ENCODE measurements around the gene PRRX2.

PRRX2 gene

DNA sequence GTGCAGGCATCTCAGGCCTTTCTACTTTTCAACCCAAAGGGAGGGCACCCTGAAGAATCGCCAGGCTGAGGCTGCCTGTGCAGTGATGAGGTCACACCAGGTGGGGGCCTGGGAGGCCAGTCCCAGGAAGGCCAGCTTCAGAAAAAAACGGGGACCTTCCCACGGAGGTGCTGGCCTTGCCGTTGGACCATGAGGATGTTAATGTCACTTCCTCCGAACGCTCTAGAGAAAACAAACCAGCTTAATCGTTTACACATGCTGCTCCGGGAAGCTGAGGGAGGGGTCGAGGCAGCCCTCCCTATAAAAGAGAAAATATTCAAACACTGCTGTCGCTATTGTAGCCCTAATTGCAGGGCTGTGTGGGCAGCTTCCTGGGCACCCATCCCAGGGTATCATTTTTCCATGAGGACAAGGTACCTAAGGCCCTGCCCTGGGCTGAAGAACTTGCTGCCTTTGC, 60.4 kb downstream of the PRRX2 start:
- no peak overlapping the region for H3K4ac ChIP-seq (ENCODE audit: low read depth, low read length)
- no peak overlapping the region for H3K27ac ChIP-seq (ENCODE audit: low read depth, low read length)
- no peak overlapping the region for H3K4me2 ChIP-seq (ENCODE audit: low read length)
- H3K4me3 ChIP-seq (ENCODE audit: low read length) = no peak overlapping the region
- H3K4me1 ChIP-seq (ENCODE audit: control insufficient read depth, low read depth, low read length) = no peaks in the 10 kb centered on the region
- H3K9ac ChIP-seq (ENCODE audit: low read length) = no peak overlapping the region
- H3K18ac ChIP-seq (ENCODE audit: low read length) = no peak overlapping the region
- no peak overlapping the region for H2BK120ac ChIP-seq (ENCODE audit: low read depth, low read length)
- no peaks in the 10 kb centered on the region for H3K27me3 ChIP-seq (ENCODE audit: insufficient read depth, low read length, poor library complexity)
- H2BK15ac ChIP-seq (replicated peaks; ENCODE audit: low read depth) = no peak overlapping the region
- no peak overlapping the region for H3K23ac ChIP-seq (ENCODE audit: low read length)
- no peak overlapping the region for H4K8ac ChIP-seq (ENCODE audit: low read depth, low read length)
- H3K56ac ChIP-seq (ENCODE audit: low read length) = no peak overlapping the region
- no peak for DNase-seq
- H2AK5ac ChIP-seq (ENCODE audit: low read length) = no peak overlapping the region
- H4K5ac ChIP-seq (ENCODE audit: low read length) = no peak overlapping the region
- H3K79me1 ChIP-seq (ENCODE audit: low read length) = no peaks in the 10 kb centered on the region
- no peak overlapping the region for H2BK5ac ChIP-seq (ENCODE audit: low read length)
- WGBS (ENCODE audit: extremely low coverage, insufficient coverage, low lambda C conversion rate) = no CpG with 5 or more reads among the region's 10 CpGs
- no peaks in the 10 kb centered on the region for H3K36me3 ChIP-seq (ENCODE audit: control insufficient read depth, insufficient read depth, low read length)
- H3K79me2 ChIP-seq (ENCODE audit: control insufficient read depth, insufficient read depth, low read length) = no peaks in the 10 kb centered on the region

DNA sequence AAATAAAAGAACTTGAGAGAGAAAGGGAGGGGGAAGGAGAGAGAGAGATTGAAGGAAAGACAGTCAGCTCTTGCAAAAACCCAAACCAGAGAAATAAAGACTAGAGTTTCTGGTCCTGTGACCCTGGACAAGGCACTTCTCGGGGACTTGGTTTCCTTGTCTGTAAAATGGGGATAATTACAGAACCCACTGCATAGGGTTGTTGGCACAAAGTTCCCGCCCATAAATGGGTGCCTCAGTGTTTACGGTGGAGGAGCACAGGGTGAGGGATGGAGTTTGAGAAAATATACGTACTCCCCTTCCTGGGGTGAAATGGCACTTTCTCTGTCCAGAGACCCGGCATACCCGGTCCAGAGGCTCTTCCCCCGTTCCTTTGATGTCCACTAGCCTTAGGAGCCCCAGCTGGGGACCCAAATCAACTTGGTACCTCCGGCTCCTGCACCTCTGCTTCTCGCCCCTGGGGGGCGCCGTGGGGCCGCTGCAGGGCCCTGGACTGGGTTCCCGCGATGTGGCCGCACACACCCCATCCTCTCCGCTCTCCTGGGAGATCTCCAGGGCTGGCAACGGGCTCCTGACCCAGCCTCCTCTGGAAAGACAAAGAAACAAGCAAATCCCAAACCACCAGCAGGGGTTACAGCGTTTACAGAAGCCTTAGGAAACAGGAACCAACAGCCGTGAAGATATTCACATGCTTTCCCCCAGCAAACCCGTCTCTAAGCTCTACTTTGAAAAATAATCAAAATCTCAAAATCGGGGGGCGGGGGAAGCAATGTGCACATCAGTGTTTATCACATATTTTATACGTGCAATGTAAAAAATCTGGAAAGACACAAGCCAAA, 61.1 kb downstream of the PRRX2 start:
- Histone ChIP-seq H4K8ac (ENCODE audit: low read depth, low read length) (no peak overlapping the region), H3K79me1 (ENCODE audit: low read length) (no peaks in the 10 kb centered on the region), H2BK5ac (ENCODE audit: low read length) (no peak overlapping the region), H3K4me3 (ENCODE audit: low read length) (no peak overlapping the region), H3K4me2 (ENCODE audit: low read length) (no peak overlapping the region), H3K79me2 (ENCODE audit: control insufficient read depth, insufficient read depth, low read length) (no peaks in the 10 kb centered on the region), H2BK120ac (ENCODE audit: low read depth, low read length) (no peak overlapping the region), H2AK5ac (ENCODE audit: low read length) (no peak overlapping the region), H2BK15ac (replicated peaks; ENCODE audit: low read depth) (no peak overlapping the region), H3K27me3 (ENCODE audit: insufficient read depth, low read length, poor library complexity) (no peaks in the 10 kb centered on the region), H3K23ac (ENCODE audit: low read length) (no peak overlapping the region), H3K9ac (ENCODE audit: low read length) (no peak overlapping the region), H3K36me3 (ENCODE audit: control insufficient read depth, insufficient read depth, low read length) (no peaks in the 10 kb centered on the region), H3K56ac (ENCODE audit: low read length) (no peak overlapping the region), H3K27ac (ENCODE audit: low read depth, low read length) (no peak overlapping the region), H3K4ac (ENCODE audit: low read depth, low read length) (no peak overlapping the region), H3K4me1 (ENCODE audit: control insufficient read depth, low read depth, low read length) (no peaks in the 10 kb centered on the region), H3K18ac (ENCODE audit: low read length) (no peak overlapping the region), H4K5ac (ENCODE audit: low read length) (no peak overlapping the region)
- no CpG with 5 or more reads among the region's 23 CpGs for WGBS (ENCODE audit: extremely low coverage, insufficient coverage, low lambda C conversion rate)
- DNase-seq = peak; percentile 97

DNA sequence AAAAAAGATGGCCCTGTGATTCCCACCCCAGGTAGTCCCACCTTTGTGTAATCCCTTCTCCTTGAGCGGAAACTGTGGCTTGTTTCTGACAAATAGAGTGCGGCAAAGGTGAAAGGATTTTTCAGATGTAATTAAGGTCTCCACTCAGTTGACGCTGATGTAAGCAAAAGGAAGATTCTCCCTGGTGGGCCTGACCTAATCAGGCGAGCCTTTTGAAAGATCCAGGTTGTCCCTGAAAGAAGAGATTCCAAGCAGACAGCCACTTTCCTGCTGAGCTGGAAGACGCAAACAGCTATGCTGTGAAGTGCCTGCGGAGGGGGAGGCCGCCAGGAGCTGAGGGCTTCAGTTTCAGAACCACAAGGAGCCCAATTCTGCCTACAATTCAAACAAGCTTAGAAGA, 63.3 kb downstream of the PRRX2 start:
- H3K23ac ChIP-seq (ENCODE audit: low read length) = no peak overlapping the region
- H3K4me2 ChIP-seq (ENCODE audit: low read length) = no peak overlapping the region
- H3K4me3 ChIP-seq (ENCODE audit: low read length) = no peak overlapping the region
- no peak overlapping the region for H4K5ac ChIP-seq (ENCODE audit: low read length)
- no peak overlapping the region for H2BK120ac ChIP-seq (ENCODE audit: low read depth, low read length)
- H3K56ac ChIP-seq (ENCODE audit: low read length) = no peak overlapping the region
- no peaks in the 10 kb centered on the region for H3K36me3 ChIP-seq (ENCODE audit: control insufficient read depth, insufficient read depth, low read length)
- no peaks in the 10 kb centered on the region for H3K4me1 ChIP-seq (ENCODE audit: control insufficient read depth, low read depth, low read length)
- H3K27ac ChIP-seq (ENCODE audit: low read depth, low read length) = no peak overlapping the region
- H2AK5ac ChIP-seq (ENCODE audit: low read length) = no peak overlapping the region
- no peak overlapping the region for H3K4ac ChIP-seq (ENCODE audit: low read depth, low read length)
- no CpG with 5 or more reads among the region's 7 CpGs for WGBS (ENCODE audit: extremely low coverage, insufficient coverage, low lambda C conversion rate)
- H3K79me1 ChIP-seq (ENCODE audit: low read length) = no peaks in the 10 kb centered on the region
- H2BK15ac ChIP-seq (replicated peaks; ENCODE audit: low read depth) = no peak overlapping the region
- no peaks in the 10 kb centered on the region for H3K27me3 ChIP-seq (ENCODE audit: insufficient read depth, low read length, poor library complexity)
- H3K18ac ChIP-seq (ENCODE audit: low read length) = no peak overlapping the region
- no peak overlapping the region for H2BK5ac ChIP-seq (ENCODE audit: low read length)
- H3K79me2 ChIP-seq (ENCODE audit: control insufficient read depth, insufficient read depth, low read length) = no peaks in the 10 kb centered on the region
- no peak for DNase-seq
- H4K8ac ChIP-seq (ENCODE audit: low read depth, low read length) = no peak overlapping the region
- no peak overlapping the region for H3K9ac ChIP-seq (ENCODE audit: low read length)

DNA sequence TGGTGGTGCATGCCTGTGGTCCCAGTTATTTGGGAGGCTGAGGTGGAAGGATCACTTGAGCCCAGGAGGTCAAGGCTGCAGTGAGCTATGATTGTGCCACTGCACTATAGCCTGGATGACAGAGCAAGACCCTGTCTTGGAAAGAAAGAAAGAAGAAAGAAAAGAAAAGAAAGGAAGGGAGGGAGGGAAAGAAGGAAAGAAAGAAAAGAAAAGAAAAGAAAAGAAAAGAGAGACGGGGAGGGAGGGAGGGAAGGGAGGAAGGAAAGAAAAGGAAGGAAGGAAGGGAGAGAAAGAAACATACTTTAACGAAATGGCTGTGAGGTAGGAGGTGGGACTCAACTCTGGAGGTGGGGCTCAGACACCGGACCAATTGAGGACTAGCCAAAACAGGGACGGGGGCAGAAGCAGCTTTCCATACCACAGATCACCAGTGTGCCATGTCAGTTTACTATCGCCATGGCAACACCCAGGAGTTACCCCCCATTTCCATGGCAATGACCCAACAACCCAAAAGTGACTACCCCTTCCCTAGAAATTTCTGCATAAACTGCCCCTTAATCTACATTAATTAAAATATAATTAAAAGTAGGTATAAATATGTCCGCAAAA, 66.1 kb downstream of the PRRX2 start:
- H2BK5ac ChIP-seq (ENCODE audit: low read length) = no peak overlapping the region
- no peak overlapping the region for H3K4me2 ChIP-seq (ENCODE audit: low read length)
- no peak overlapping the region for H2AK5ac ChIP-seq (ENCODE audit: low read length)
- H3K4me3 ChIP-seq (ENCODE audit: low read length) = no peak overlapping the region
- H3K79me2 ChIP-seq (ENCODE audit: control insufficient read depth, insufficient read depth, low read length) = no peaks in the 10 kb centered on the region
- H4K8ac ChIP-seq (ENCODE audit: low read depth, low read length) = no peak overlapping the region
- no peaks in the 10 kb centered on the region for H3K79me1 ChIP-seq (ENCODE audit: low read length)
- no peak overlapping the region for H3K27ac ChIP-seq (ENCODE audit: low read depth, low read length)
- H2BK120ac ChIP-seq (ENCODE audit: low read depth, low read length) = no peak overlapping the region
- no peak overlapping the region for H2BK15ac ChIP-seq (replicated peaks; ENCODE audit: low read depth)
- no peaks in the 10 kb centered on the region for H3K27me3 ChIP-seq (ENCODE audit: insufficient read depth, low read length, poor library complexity)
- no CpG with 5 or more reads among the region's 6 CpGs for WGBS (ENCODE audit: extremely low coverage, insufficient coverage, low lambda C conversion rate)
- no peak overlapping the region for H3K23ac ChIP-seq (ENCODE audit: low read length)
- H4K5ac ChIP-seq (ENCODE audit: low read length) = no peak overlapping the region
- no peak overlapping the region for H3K9ac ChIP-seq (ENCODE audit: low read length)
- no peak overlapping the region for H3K18ac ChIP-seq (ENCODE audit: low read length)
- no peak for DNase-seq
- H3K4ac ChIP-seq (ENCODE audit: low read depth, low read length) = no peak overlapping the region
- H3K56ac ChIP-seq (ENCODE audit: low read length) = no peak overlapping the region
- no peaks in the 10 kb centered on the region for H3K4me1 ChIP-seq (ENCODE audit: control insufficient read depth, low read depth, low read length)
- no peaks in the 10 kb centered on the region for H3K36me3 ChIP-seq (ENCODE audit: control insufficient read depth, insufficient read depth, low read length)

DNA sequence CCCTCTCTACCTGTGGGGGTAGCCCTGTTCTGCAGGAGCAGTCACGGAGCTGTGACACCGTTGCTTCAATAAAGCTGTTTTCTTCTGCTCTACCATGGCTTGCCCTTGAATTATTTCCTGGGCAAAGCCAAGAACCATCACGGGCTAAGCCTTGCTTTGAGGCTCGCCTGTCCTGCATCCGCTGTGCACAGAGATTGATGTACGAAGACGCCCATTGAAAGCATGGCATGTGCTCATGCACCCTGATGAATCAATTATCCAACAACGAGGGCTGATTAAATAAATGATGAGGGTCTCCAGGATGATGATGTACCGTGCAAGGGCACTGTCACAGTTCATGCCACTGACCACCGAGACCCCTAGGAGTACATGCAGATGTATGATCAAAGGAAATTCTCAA, 66.7 kb downstream of the PRRX2 start:
- H2BK5ac ChIP-seq (ENCODE audit: low read length) = no peak overlapping the region
- H3K27ac ChIP-seq (ENCODE audit: low read depth, low read length) = no peak overlapping the region
- H3K27me3 ChIP-seq (ENCODE audit: insufficient read depth, low read length, poor library complexity) = no peaks in the 10 kb centered on the region
- H3K36me3 ChIP-seq (ENCODE audit: control insufficient read depth, insufficient read depth, low read length) = no peaks in the 10 kb centered on the region
- no peaks in the 10 kb centered on the region for H3K79me2 ChIP-seq (ENCODE audit: control insufficient read depth, insufficient read depth, low read length)
- no peak overlapping the region for H2AK5ac ChIP-seq (ENCODE audit: low read length)
- H3K9ac ChIP-seq (ENCODE audit: low read length) = no peak overlapping the region
- H4K8ac ChIP-seq (ENCODE audit: low read depth, low read length) = no peak overlapping the region
- no peak overlapping the region for H3K18ac ChIP-seq (ENCODE audit: low read length)
- WGBS (ENCODE audit: extremely low coverage, insufficient coverage, low lambda C conversion rate) = no CpG with 5 or more reads among the region's 10 CpGs
- H3K4me3 ChIP-seq (ENCODE audit: low read length) = no peak overlapping the region
- H3K23ac ChIP-seq (ENCODE audit: low read length) = no peak overlapping the region
- no peak overlapping the region for H2BK120ac ChIP-seq (ENCODE audit: low read depth, low read length)
- no peak overlapping the region for H3K4ac ChIP-seq (ENCODE audit: low read depth, low read length)
- H3K56ac ChIP-seq (ENCODE audit: low read length) = no peak overlapping the region
- DNase-seq = no peak
- no peak overlapping the region for H4K5ac ChIP-seq (ENCODE audit: low read length)
- no peaks in the 10 kb centered on the region for H3K79me1 ChIP-seq (ENCODE audit: low read length)
- no peak overlapping the region for H3K4me2 ChIP-seq (ENCODE audit: low read length)
- H3K4me1 ChIP-seq (ENCODE audit: control insufficient read depth, low read depth, low read length) = no peaks in the 10 kb centered on the region
- no peak overlapping the region for H2BK15ac ChIP-seq (replicated peaks; ENCODE audit: low read depth)

All from mesendoderm (in vitro differentiated cells).